Upper lobe of left lung (tissue), 4 donors: ENCODE measurements around the gene ZBED2.

Experiments
- CTCF ChIP-seq, 6 experiments: fragments of 450-650 bp in 4 of 6; fragments of 200-600 bp in 2 of 6; sonication (generic) in 2 of 6; IDR thresholded peaks; one replicate each; pipeline ENCODE4 v1.5.1; 2016 to 2019; ENCODE audit warnings: antibody characterized with exemption in 6 of 6
- EP300 ChIP-seq, 4 donors: sonication (generic); formaldehyde crosslinking; IDR thresholded peaks; one replicate each; pipeline ENCODE4 v1.5.1; 2017; ENCODE audit warnings: antibody characterized with exemption in 4 of 4, control low read depth in 2 of 4

- TF ChIP-seq CTCF (IDR thresholded peaks at IDR 0.05): no peak
- peak in 1 of 4 donors; percentile 78 for TF ChIP-seq EP300 (IDR thresholded peaks at IDR 0.05)
Observed at GRCh38 chr3:111585217-111585616, 9.9 kb downstream of the ZBED2 start.
